Erythroblast (primary cell): ENCODE results near the gene WIZ.
A peak's percentile ranks its signal among the peaks of the same experiment; 100 is the strongest.

Experiments used
- DNase-seq, 2 experiments: peaks; one replicate each; lab custom pipeline; 2025; lab: John Stamatoyannopoulos, UW
- GATA1 ChIP-seq: IDR thresholded peaks from 2 replicates; pipeline ENCODE4 v1.6.1; 2011; ENCODE audit warnings: low read depth, mild to moderate bottlenecking, control low read depth, low read length, moderate library complexity
- POLR2A ChIP-seq: IDR thresholded peaks from 2 replicates; pipeline ENCODE4 v1.6.1; 2011; ENCODE audit warnings: mild to moderate bottlenecking, low read length

The WIZ gene

DNA sequence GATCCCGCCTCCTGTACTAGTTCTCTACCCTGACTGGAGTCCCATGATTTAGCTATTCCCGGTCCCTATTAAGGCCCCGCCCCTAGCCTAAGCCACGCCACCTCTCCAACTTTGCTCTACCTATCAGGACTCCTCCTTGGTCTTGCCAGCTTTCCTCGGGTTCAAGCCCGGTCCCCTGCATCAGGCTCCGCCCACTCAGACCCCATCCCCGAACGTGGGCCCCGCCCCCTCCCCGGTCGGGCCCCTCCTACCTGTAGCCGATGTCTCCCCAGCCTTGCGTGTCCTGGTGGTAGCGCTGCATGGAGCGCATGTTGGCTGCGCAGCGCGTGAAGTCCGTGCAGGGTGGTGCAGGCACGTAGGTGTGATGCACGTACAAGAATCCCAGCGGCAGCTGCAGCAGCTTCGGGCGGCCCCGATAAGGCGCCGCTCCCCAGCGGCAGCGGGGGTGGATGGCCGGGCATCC lies 21.9 kb upstream of the WIZ start:
- no peak for TF ChIP-seq POLR2A
- no peak for TF ChIP-seq GATA1
- DNase-seq = no peak

DNA sequence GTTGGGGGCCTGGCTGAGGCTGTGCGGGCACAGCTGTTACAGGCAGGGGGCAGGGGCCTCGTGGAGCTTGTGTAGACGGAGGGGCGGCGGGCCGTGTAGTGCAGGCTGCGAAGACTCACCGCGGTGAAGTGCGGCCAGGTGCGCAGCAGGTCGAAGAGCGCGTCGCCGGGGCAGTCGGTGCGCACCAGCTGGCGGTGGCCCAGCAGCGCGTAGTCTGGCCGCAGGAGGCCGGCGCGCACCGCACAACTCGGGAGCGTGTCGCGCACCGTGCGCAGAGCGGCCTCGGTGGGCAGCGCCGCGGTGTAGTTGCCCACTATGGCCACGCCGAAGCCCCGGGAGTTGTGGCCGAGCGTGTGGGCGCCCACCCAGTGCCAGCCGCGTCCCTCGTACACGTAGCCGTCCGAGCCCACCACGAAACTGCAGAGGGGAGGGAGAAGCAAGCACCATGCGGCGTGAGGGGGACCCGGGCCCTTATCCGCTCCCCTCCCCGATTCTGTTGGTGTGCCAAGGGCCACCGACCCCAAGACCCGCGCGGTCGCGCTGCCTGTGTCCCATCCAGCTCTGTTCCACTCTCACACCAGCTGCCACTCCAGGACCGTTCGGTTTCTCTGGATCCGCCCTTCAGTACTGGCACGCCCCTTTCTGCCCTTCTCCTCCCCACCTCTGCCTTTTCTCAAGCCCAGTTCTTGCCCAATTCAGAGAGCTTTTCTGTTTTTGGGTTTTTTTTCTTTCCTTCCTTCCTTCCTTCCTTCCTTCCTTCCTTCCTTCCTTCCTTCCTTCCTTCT lies 19.9 kb upstream of the WIZ start:
- TF ChIP-seq GATA1 (no peak), POLR2A (no peak)
- peak in 1 of 2 experiments; percentile 23 for DNase-seq

DNA sequence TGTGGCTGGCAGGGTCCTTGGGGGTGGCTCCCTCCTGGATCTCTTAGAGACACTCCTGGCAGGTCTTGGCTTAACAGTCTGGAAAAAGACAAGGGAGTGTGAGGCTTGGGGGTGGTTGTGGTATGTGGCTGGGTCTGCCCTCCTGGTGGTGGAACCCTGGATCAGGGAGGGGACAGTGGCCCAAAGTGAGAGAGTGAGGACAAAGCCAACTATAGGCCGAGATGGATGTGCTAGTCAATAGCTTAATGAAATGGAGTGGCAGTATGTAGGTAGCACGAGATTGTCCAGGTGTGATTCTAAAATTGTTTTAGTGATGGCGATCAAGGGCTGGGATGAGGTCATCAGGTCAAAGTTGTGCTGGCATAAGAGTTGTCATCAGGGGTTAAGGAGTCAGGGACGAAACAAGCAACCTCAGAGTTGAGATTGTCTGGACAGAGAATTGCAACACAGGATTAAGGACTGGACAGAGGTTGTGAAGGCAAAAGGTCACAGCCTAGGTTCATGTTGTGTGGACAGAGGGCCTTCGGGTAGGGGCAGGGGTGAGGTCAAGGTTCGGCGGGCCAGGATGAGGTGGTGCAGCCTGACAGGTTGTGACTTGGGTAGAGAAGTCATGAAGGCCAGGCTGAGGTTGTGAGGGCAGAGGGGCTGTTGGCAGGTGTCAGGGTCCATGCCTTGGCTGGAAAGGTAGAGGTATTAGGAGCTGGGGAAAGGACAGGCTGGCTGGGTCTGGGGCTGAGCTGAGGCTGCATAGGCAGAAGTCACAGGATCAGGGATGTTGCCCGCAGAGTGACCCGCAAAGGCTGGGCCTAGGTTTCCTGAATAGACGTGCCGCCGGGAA lies 19.1 kb upstream of the WIZ start:
- DNase-seq = no peak

DNA sequence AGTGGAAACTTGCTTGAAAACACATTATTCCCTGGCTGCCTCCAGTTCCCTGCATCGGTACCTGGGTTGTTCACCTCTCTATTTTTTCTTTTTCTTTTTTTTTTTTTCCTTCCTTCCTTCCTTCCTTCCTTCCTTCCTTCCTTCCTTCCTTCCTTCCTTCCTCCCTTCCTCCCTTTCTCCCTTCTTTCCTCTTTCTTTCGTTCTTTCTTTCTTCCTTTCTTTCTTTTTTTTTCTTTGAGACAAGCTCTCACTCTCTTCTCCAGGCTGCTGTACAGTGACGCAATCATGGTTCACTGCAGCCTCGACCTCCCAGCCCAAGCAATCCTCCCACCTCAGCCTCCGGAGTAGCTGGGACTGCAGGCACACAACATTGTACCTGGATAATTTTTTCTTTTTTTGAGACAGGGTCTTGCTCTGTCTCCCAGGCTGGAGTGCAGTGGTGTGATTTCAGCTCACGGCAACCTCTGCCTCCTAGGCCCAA lies 18.0 kb upstream of the WIZ start:
- DNase-seq = no peak
- TF ChIP-seq POLR2A (no peak), GATA1 (no peak)

More for the DNA sequence above, 19.1 kb upstream of the WIZ start:
- no peak for TF ChIP-seq GATA1

DNA sequence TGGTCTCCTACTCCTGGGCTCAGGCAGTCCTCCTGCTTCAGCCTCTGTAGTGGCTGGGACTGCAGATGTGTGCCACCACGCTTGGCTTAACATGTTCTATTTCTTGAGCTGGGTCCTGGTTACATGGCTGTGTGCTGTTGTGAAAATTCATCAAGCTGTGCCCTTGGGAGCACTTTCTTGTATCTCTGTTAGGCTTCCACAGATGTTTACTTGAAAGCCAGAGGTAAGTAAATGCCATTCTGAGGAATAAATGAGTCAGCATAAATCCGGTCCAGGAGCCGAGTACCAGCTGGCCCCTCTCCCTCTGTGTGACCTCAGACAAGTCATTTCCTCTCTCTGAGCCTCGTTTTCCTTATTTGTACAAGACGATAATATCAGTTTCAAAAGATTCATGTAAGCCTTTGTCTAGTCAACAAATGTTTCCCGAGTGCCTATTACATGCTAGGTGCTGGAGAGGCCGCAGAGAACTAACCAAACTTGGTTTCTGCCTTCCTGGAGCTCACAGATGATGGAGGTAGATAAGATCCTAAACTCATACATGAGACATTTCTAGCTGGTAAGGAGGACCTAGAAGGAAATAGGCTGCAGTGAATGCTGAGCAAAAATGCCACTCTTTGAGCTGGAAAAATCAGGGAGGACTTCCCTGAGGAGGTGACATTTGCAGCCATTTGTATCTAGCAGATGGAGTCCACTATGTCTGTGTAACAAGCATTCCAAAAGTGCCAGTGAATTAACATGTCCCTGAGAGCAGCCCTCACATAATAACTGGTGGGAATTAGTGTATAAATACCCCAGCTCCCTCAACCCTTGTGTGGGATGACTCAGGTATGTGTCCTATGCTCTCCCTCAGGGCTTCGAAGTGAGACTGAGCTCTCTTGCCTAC lies 17.3 kb upstream of the WIZ start:
- no peak for TF ChIP-seq POLR2A
- no peak for TF ChIP-seq GATA1
- peak in 1 of 2 experiments; percentile 29 for DNase-seq

DNA sequence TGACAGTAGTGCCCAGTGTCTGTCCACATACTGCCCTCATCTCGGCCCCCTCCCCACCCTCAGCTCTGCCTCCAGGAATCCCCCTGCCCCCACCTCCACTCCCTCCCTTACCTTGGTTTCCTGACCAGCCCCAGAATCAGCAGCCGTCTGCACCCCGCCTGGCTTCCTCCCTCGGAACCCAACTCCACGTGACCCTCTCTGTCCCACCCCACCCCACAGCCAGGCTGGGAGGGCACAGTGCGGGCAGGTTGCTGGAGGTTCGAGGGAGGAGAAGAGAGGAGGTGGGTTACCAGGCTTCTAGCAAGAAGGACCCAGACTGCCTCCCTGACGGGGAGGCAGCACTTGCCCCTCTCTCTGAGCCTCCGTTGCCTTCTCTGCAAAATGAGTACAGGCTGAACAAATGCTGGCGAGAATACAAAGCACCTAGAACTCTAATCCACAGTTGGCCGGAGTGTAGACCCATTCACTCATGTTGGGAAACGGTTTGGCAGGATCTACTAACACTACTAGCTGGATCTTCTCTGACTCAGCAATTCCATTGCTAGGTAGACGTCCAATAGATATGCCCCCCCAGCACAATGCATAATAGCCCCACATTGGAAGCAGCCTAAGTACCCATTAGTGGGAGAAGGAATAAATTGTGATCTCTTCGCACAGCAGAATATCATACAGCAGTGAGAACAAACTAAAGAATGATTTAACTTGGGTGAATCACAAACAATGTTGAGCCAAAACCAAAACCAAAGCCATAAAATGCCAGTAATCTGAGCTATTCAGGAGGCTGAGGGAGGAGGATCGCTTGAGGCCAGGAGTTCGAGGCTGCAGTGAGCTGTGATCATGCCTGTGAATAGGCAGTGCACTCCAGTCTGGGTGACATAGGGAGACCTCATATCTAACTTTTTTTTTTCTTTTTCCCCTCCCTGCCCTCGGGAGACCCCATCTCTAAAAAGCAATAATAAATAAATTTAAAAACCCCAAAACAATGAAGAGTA lies 14.9 kb upstream of the WIZ start, which contains the start of gene RASAL3:
RASAL3 (minus strand) TSS at position 151 of the 992 bp plus-strand sequence. CDS start 186 bp downstream, outside the sequence.
- TF ChIP-seq GATA1 (no peak), POLR2A (no peak)
- DNase-seq = no peak

DNA sequence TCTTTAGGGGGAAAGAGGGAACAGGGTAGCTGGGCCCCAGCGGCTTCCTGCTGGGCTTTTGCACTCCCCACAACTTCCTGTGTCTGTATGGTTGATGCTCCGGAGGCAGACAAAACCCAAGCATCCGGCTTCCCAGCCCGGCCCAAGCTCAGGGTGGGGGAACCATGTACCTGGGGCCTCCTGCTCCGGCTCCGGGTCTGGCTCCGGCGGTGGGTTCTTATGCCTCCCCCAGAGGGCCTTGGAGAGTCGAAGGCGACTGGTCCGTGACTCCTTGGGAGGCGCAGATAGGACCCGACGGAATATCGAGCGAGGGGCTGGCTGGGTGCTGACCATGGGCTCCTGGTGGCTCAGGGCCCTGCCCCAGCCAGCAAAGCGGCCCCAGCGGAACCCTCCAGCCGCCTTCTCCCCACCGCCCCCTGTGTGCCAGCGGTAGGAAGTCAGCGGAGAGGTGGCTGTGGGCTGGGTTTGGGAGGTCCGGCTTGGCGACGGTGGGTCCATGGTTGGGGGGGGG lies 14.2 kb upstream of the WIZ start:
- no peak for DNase-seq
- peak; percentile 37 for TF ChIP-seq POLR2A
- TF ChIP-seq GATA1 = no peak

DNA sequence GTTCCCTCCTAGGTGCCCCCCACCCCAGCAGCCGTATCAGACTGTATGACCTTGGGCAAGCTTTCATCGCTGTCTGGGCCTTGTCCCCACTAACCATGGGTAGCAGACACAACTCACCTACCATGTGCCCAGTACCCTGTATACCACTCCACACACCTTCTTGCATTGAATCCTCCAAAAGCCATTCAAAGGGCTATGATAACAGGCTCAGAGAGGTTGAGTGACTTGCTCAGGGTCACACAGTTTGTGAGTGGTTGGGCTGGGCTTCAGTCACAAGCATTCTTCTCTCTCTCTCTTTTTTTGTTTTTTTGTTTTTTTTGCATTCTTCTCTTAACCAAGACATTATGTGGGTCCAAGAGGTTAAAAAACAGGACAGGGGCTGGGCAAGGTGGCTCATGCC lies 11.9 kb upstream of the WIZ start:
- no peak for DNase-seq
- TF ChIP-seq POLR2A (no peak), GATA1 (no peak)

DNA sequence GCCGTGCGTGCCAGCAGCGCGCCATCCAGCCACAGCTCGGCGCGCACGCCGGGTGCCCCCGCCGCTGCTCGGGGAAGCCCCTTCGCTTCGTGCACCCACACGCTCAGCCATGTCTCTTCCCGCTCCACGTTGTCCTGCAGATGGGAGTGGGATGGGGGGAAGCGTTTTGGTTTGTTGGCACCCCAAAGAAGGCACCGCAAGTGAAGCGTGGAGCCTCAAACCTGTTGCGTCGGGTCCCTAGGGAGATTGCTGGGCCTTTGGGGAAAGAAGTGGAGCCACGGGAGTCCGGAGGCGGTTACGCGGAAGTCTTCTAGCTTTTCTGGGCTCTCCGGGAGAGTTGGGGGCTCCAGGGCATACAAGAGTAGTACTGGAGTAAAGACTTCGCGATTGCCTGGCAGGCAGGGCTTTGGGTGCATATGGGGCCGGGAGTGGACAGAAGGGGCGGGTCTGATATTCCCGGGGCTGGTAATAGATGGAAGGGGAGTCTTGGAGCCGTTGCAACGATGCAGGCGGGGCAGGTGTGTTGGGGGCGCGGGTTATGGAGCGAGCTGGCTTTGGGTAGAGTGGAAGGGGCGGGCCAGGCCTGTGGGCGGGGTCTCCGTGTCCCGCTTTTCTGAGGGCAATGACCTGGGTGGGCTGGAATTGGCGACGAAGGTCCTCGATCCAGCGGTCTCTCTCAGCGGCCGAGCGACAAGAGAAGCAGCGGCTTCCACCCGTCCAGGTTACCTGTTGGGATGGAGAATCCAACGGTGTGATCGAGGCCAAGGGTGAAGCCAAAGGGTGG lies 8.1 kb upstream of the WIZ start:
- no peak for TF ChIP-seq POLR2A
- no peak for TF ChIP-seq GATA1
- no peak for DNase-seq

DNA sequence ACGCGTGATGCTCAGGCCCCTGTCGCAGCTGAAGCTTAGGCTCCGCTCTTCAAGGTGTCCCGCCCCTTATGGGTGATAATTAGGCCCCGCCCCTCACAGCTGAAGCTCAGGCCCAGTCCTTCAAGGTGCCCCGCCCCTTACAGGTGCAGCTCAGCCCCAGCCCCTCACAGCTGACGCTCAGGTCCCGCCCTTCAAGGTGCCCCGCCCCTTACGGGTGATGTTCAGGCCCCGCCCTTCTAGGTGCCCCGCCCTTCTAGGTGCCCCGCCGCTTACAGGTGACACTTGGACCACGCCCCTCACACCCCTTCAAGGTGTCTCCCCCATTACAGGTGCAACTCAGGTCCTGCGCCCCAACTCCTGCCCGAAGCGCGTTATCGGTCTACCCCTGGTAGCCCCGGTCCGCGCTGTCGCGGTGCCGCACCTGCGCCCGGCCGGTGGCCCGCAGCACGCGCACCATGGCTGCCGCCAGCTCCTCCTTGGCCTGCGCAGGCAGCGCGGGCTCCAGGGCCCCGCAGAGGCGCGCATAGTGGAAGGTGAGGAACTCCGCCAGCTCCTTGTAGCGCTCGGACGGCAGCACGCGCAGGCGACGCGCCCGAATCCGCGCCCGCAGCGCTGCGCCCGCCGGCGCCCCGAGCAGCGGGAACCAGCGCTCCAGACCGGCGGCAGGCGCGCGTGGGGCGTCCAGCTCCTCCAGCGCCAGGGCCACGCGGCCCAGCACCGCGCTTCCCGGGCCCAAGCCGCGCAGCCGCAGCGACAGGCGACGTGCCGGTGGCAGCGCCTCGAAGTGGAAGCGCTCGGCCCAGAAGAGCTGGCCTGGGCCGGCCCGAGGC lies 7.3 kb upstream of the WIZ start:
- no peak for TF ChIP-seq POLR2A
- no peak for TF ChIP-seq GATA1
- no peak for DNase-seq
